ENCODE results near the gene CHST9. TPM values are rescaled to one million over a fixed set of nuclear protein-coding genes. Genes with fewer than 3 reads are reported as not detected.

The CHST9 gene
- total RNA-seq, 1 experiment from 2014 or later = 3.5 TPM

GRCh38 chr18:27109451-27109850 is 75.7 kb downstream of the CHST9 start:
- Mint-ChIP-seq H3K4me3 (no peak overlapping the region), H3K4me1 (peaks cover 4 to 8% of the 10 kb centered on the region in 2 experiments)

More at GRCh38 chr18:27109451-27109850, 75.7 kb downstream of the CHST9 start:
- Histone ChIP-seq H3K18ac (ENCODE audit: insufficient read length, low read depth, low read length) (no peak overlapping the region), H2BK5ac (ENCODE audit: insufficient read length, low read length) (no peak overlapping the region), H3K14ac (ENCODE audit: insufficient read depth, low read length) (no peak overlapping the region; the same call in 1 of the 2 replicates), H3K79me1 (ENCODE audit: insufficient read depth, low read depth, low read length, poor library complexity, severe bottlenecking) (no peaks in the 10 kb centered on the region), H2BK15ac (ENCODE audit: low read depth, low read length) (no peak overlapping the region), H3K9ac (ENCODE audit: extremely low read depth, insufficient read length, low read length) (no peak overlapping the region), H2BK120ac (ENCODE audit: low read depth, low read length, poor library complexity, severe bottlenecking) (no peak overlapping the region), H3K23me2 (ENCODE audit: insufficient read length, low read depth, low read length, poor library complexity, severe bottlenecking) (no peaks in the 10 kb centered on the region), H3K27me3 (ENCODE audit: insufficient read depth, low read length) (no peaks in the 10 kb centered on the region), H4K5ac (ENCODE audit: insufficient read length, low read depth, low read length) (no peak overlapping the region), H2BK12ac (ENCODE audit: insufficient read length, low read depth, low read length) (no peak overlapping the region), H3K23ac (ENCODE audit: insufficient read length, low read depth, low read length) (no peak overlapping the region), H2AFZ (ENCODE audit: low read length) (no peak overlapping the region), H3K4me2 (ENCODE audit: insufficient read depth, insufficient read length, low read length) (no peak overlapping the region), H4K20me1 (ENCODE audit: control insufficient read depth, insufficient read depth, insufficient read length) (no peaks in the 10 kb centered on the region), H3K4ac (ENCODE audit: low read depth, low read length) (no peak overlapping the region), H4K91ac (ENCODE audit: insufficient read length, low read depth, low read length) (no peak overlapping the region), H3T11ph (ENCODE audit: low read length) (no peak overlapping the region), H3K4me1 (ENCODE audit: insufficient read depth, low read length) (no peaks in the 10 kb centered on the region; the same call in 1 of the 2 replicates), H2BK20ac (ENCODE audit: low read depth, low read length, poor library complexity, severe bottlenecking) (no peak overlapping the region), H4K8ac (replicated peaks; ENCODE audit: insufficient read length, low read depth, low read length) (no peak overlapping the region), H3K27ac (ENCODE audit: insufficient read length, low read depth, low read length) (no peak overlapping the region), H3K9me3 (ENCODE audit: control insufficient read depth, low read depth, low read length) (no peaks in the 10 kb centered on the region), H3K56ac (ENCODE audit: insufficient read length, low read depth, low read length) (no peak overlapping the region), H2AK5ac (ENCODE audit: insufficient read length, low read length) (no peak overlapping the region), H3K79me2 (ENCODE audit: insufficient read depth, low read length) (no peaks in the 10 kb centered on the region)
- H3K27ac Mint-ChIP-seq = peak overlapping the region in 1 of 3 experiments; percentile 27; a peak in 1 of 7 replicates
- H3K36me3 Mint-ChIP-seq (ENCODE audit: insufficient read depth in 1 of 3, low read depth in 3 of 3) = peaks cover 0 to 9% (median 6%) of the 10 kb centered on the region in 3 experiments; a peak in 5 of 7 replicates
- no peak for TF ChIP-seq CTCF (conservative IDR thresholded peaks at IDR 0.05)
- WGBS (ENCODE audit: extremely low coverage, insufficient read length, low lambda C conversion rate) = no CpG with 5 or more reads among the region's 10 CpGs
- DNase-seq = no peak
- no peaks in the 10 kb centered on the region for H3K27me3 Mint-ChIP-seq (ENCODE audit: low read depth)
- H3K9me3 Mint-ChIP-seq = peaks cover 3 to 4% of the 10 kb centered on the region in 2 experiments; a peak in 2 of 5 replicates

All from H9 (cell line).